OCI-LY1 (cell line): Measurements from ENCODE around the gene AFF1.

Experiments
- H2AFZ ChIP-seq: fragments of 200-600 bp; sonication (generic), shearing (Covaris generic); 2 replicates; pipeline ENCODE4 v1.6.0; 2014; ENCODE audit warnings: antibody characterized with exemption, mild to moderate bottlenecking, low read length
- H3F3A ChIP-seq: fragments of 200-600 bp; sonication (generic), shearing (Covaris generic); 2 replicates; pipeline ENCODE4 v1.6.0; 2014; ENCODE audit warnings: mild to moderate bottlenecking, antibody characterized with exemption, low read length, moderate library complexity; ENCODE audit not compliant: insufficient read depth
- H3K27ac ChIP-seq: fragments of 200-600 bp; sonication (generic); 2 replicates; pipeline ENCODE4 v1.5.1; 2014; ENCODE audit warnings: low read length, mixed run types, mild to moderate bottlenecking, low read depth; ENCODE audit not compliant: poor library complexity, severe bottlenecking
- H3K27me3 ChIP-seq: fragments of 200-600 bp; sonication (generic); 2 replicates; pipeline ENCODE4 v1.6.0; 2014; ENCODE audit warnings: antibody characterized with exemption, mild to moderate bottlenecking, low read length, moderate library complexity; ENCODE audit not compliant: insufficient read depth
- H3K36me3 ChIP-seq: fragments of 200-600 bp; sonication (generic); 2 replicates; pipeline ENCODE4 v1.6.1; 2014; ENCODE audit warnings: mild to moderate bottlenecking, antibody characterized with exemption, low read length, moderate library complexity, mixed read lengths; ENCODE audit not compliant: insufficient read depth
- H3K4me1 ChIP-seq: fragments of 200-600 bp; sonication (generic); 2 replicates; pipeline ENCODE4 v1.5.1; 2014; ENCODE audit warnings: mild to moderate bottlenecking, low read length, moderate library complexity; ENCODE audit not compliant: insufficient read depth, severe bottlenecking
- H3K4me2 ChIP-seq: fragments of 200-600 bp; sonication (generic), shearing (Covaris generic); 2 replicates; pipeline ENCODE4 v1.6.1; 2014; ENCODE audit warnings: low read length
- H3K4me3 ChIP-seq: fragments of 200-600 bp; sonication (generic); 2 replicates; pipeline ENCODE4 v1.5.1; 2014; ENCODE audit warnings: low read length, low read depth, mild to moderate bottlenecking, mixed read lengths; ENCODE audit not compliant: poor library complexity, severe bottlenecking
- H3K79me2 ChIP-seq: fragments of 200-600 bp; shearing (Covaris generic); 2 replicates; pipeline ENCODE4 v1.6.1; 2016; ENCODE audit warnings: mixed run types, low read length, mixed read lengths; ENCODE audit not compliant: insufficient read depth
- H3K9ac ChIP-seq: fragments of 200-600 bp; sonication (generic), shearing (Covaris generic); 2 replicates; pipeline ENCODE4 v1.6.1; 2014; ENCODE audit warnings: mild to moderate bottlenecking, low read length, mixed read lengths
- H3K9me2 ChIP-seq: fragments of 200-600 bp; sonication (generic), shearing (Covaris generic); 2 replicates; pipeline ENCODE4 v1.6.1; 2014; ENCODE audit warnings: low read depth, mild to moderate bottlenecking, low read length, mixed read lengths
- H3K9me3 ChIP-seq: fragments of 200-600 bp; shearing (Covaris generic); 2 replicates; pipeline ENCODE4 v1.6.1; 2014; ENCODE audit warnings: low read length, mixed read lengths
- H4K20me1 ChIP-seq: fragments of 200-600 bp; sonication (generic), shearing (Covaris generic); 2 replicates; pipeline ENCODE4 v1.6.0; 2016; ENCODE audit warnings: mild to moderate bottlenecking, low read length; ENCODE audit not compliant: insufficient read depth
- CTCF ChIP-seq: fragments of 200-600 bp; sonication (generic), shearing (Covaris generic); IDR thresholded peaks from 2 replicates; pipeline ENCODE4 v1.5.1; 2017; ENCODE audit warnings: mild to moderate bottlenecking, antibody characterized with exemption, low read length, moderate library complexity, mixed read lengths
- EZH2 ChIP-seq: fragments of 200-600 bp; sonication (generic), shearing (Covaris generic); IDR thresholded peaks from 2 replicates; pipeline ENCODE4 v1.8.0; 2017; ENCODE audit warnings: borderline replicate concordance, mixed run types, mild to moderate bottlenecking, antibody characterized with exemption, low read length, moderate library complexity, mixed read lengths

AFF1 gene

DNA sequence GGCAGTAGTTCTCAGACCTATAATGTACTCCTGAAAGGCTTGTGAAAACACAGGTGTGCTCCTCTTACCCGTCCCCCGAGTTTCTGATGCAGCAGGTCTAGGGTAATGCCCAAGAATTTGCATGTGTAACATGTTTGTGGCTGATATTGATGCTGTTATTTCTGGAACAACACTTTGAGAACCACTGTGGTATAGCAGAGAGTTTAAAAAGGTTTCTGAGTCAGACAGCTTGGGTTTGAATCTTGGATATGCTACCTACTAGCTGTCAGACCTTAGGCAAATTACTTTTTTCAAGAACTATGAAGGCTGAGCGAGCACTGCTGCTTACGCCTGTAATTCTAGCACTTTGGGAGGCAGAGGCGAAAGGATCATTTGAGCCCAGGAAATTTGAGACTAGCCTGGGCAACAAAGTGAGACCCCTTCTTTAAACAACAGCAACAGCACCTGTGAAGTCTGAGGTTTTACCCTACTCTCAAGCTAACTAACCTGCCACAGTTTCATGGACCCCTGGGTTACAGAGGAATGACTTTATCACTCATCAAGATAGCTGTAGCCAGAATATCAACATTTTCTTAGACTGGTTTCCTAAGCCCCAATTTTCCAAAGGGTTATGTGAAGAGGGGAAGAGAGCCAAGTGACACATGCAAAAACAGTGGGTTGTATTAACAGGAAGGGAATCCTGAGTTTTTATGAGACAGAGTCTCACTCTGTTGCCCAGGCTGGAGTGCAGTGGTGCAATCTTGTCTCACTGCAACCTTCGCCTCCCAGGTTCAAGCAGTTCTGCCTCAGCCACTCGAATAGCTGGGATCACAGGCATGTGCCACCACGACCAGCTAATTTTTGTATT lies 5.1 kb downstream of the AFF1 start:
- no peaks in the 10 kb centered on the region for H3K27me3 ChIP-seq
- H4K20me1 ChIP-seq = no peaks in the 10 kb centered on the region
- H3F3A ChIP-seq = peaks cover 11% of the 10 kb centered on the region; the same call in 1 of the 2 replicates
- no peak overlapping the region for H3K9ac ChIP-seq
- H3K79me2 ChIP-seq = peaks cover 11% of the 10 kb centered on the region
- TF ChIP-seq CTCF (no peak), EZH2 (no peak)
- no peak overlapping the region for H2AFZ ChIP-seq
- H3K9me3 ChIP-seq = no peaks in the 10 kb centered on the region
- no peaks in the 10 kb centered on the region for H3K36me3 ChIP-seq
- H3K27ac ChIP-seq = peak overlapping the region; percentile 70
- H3K4me2 ChIP-seq = peak overlapping the region; percentile 25
- peak overlapping the region; percentile 78 for H3K4me3 ChIP-seq
- no peaks in the 10 kb centered on the region for H3K9me2 ChIP-seq
- peaks cover 64% of the 10 kb centered on the region for H3K4me1 ChIP-seq

DNA sequence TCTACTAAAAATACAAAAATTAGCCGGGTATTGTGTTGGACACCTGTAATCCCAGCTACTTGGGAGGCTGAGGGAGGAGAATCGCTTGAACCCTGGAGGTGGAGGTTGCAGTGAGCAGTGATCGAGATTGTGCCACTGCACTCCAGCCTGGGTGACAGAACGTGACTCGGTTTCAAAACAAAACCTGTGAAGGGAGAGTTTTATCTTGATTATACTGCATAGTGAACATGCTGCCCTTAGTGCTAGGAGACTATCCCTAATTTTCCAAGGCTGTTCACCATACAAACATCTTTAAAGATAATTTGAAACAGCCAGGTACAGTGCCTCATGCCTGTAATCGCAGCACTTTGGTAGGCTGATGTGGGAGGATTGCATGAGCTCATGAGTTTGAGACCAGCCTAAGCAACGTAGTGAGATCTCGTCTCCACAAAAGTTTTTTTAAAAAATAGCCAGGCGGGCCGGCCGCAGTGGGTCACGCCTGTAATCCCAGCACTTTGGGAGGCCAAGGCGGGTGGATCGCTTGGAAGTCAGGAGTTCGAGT lies 6.2 kb downstream of the AFF1 start:
- H2AFZ ChIP-seq = no peak overlapping the region
- no peak for TF ChIP-seq EZH2
- TF ChIP-seq CTCF = no peak
- no peaks in the 10 kb centered on the region for H3K27me3 ChIP-seq
- H4K20me1 ChIP-seq = no peaks in the 10 kb centered on the region
- H3K9ac ChIP-seq = no peak overlapping the region
- no peaks in the 10 kb centered on the region for H3K9me2 ChIP-seq
- no peaks in the 10 kb centered on the region for H3K36me3 ChIP-seq
- no peak overlapping the region for H3K4me2 ChIP-seq
- H3K4me1 ChIP-seq = peaks cover 66% of the 10 kb centered on the region
- H3F3A ChIP-seq = peaks cover 11% of the 10 kb centered on the region; the same call in 1 of the 2 replicates
- H3K79me2 ChIP-seq = peaks cover 11% of the 10 kb centered on the region
- no peaks in the 10 kb centered on the region for H3K9me3 ChIP-seq
- no peak overlapping the region for H3K4me3 ChIP-seq
- no peak overlapping the region for H3K27ac ChIP-seq

DNA sequence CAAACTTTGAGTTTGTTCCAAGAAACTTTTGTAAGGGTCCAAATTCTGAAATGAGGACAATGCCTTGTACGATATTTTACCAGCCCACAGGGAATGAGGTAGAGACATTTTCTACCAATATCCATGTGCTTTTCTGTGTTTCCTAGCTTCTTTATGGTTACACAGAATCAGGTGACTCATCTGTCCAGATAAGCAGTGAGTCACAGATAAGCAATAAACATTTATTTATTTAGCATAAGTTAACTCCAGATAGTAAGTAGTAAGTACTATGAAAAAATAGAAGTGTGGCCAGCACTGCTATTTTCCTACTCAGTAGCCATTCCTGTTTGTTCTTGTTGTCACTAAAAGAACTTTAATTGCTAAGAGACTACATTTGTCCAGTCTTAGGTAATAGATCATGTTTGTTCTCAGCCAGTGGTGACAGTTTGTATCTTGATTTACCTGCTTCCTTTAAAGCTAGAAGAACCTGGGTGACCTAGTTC lies 7.4 kb downstream of the AFF1 start:
- H3K4me1 ChIP-seq = peaks cover 61% of the 10 kb centered on the region

More for the DNA sequence above, 7.4 kb downstream of the AFF1 start:
- Histone ChIP-seq H3K9me2 (no peaks in the 10 kb centered on the region), H3K79me2 (peaks cover 3% of the 10 kb centered on the region; the same call in 1 of the 2 replicates), H3K27me3 (no peaks in the 10 kb centered on the region), H3K4me2 (no peak overlapping the region), H3K9ac (no peak overlapping the region), H3K9me3 (no peaks in the 10 kb centered on the region), H2AFZ (no peak overlapping the region), H3K27ac (no peak overlapping the region), H3K36me3 (no peaks in the 10 kb centered on the region), H4K20me1 (no peaks in the 10 kb centered on the region), H3K4me3 (no peak overlapping the region), H3F3A (peaks cover 11% of the 10 kb centered on the region; the same call in 1 of the 2 replicates)
- TF ChIP-seq CTCF (no peak), EZH2 (no peak)
